Stimulated activated CD4-positive, alpha-beta T cell treated with anti-CD3 and anti-CD28 coated beads, Interleukin-2, amount 100 ng/mL, for 48 hours (primary cell): ENCODE results near the gene CTIF.

Experiments
- DNase-seq, 2 donors: peaks; one replicate each; pipeline ENCODE4 v3.0.0-alpha.2; 2020

Gene CTIF

GRCh38 chr18:48828194-48828545 is 289.3 kb downstream of the CTIF start:
- DNase-seq: no peak

GRCh38 chr18:48828691-48829442 is 290.0 kb downstream of the CTIF start:
- no peak for DNase-seq

GRCh38 chr18:48829443-48830149 is 290.8 kb downstream of the CTIF start:
- no peak for DNase-seq

GRCh38 chr18:48831113-48831759 is 292.4 kb downstream of the CTIF start:
- no peak for DNase-seq

GRCh38 chr18:48831802-48832201 is 293.0 kb downstream of the CTIF start:
- DNase-seq: no peak

DNA sequence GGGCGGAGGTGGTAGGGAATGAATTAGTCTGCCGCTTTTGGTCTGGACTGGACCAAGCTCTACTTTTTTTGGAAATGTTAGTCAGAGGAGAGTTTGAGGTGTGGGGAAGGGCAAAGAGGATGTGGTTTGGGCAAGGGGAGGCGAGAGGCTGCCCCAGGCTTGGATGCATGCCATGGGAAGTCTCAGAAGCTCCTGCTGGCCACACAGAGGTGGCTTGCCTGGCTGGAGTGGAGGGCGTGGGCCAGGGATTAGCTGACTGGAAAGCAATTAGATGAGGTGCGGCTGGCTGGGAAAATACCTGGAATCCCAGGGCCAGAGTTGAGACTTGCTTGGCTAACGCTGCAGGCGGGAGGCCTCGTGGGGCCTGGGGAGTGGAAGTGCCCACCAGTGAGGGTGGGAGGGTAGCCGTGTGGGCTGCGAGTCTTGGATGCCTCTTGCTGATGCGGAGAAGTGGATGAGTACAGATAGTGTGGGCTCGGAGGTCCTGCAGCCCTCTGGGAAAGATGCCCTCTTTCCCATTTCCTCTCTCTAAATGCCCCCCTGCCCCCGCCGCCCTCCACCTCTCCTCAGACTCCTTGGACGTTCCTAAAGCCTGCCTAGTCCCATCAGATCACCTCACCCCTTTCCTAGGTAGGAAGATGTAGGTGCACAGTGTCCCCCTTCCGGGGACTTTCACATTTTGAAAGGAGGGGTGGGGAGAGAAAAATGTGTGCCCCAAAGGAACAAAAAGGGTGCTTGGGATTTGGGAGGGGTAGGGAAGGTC is 294.3 kb downstream of the CTIF start:
- no peak for DNase-seq

DNA sequence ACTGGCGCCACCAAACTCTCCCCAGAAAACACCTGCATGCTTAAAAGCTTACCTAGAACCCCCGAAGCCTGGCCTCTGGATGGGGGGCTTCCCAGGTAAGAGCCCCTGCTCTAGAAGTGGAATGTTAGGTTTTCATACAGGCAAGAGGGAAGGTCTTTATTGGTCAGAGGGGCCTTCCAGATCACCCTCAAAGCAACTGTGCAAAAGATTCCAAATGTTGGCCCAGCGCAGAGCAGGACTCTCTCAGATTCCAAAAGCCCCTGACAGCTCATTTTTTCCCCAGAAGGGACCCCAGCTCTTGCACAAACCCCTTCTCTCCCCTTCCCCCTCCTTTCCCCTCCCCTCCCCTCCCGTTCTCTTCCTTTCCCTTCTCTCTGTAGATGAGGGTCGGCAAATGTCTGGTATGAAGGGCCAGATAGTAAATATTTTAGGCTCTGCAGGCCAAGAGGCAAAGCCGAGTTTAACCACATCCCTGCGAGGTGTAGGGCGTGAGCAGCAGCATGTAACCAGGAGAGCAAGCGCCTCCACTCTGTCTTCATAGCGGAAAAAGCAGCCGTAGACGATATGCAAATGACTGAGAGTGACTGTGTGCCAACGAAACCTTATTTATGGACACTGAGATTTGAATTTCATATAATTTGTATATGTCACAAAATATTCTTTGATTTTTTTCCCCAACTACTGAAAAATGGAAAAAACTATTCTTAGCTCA is 295.0 kb downstream of the CTIF start:
- peak; percentile 45 to 54 for DNase-seq

DNA sequence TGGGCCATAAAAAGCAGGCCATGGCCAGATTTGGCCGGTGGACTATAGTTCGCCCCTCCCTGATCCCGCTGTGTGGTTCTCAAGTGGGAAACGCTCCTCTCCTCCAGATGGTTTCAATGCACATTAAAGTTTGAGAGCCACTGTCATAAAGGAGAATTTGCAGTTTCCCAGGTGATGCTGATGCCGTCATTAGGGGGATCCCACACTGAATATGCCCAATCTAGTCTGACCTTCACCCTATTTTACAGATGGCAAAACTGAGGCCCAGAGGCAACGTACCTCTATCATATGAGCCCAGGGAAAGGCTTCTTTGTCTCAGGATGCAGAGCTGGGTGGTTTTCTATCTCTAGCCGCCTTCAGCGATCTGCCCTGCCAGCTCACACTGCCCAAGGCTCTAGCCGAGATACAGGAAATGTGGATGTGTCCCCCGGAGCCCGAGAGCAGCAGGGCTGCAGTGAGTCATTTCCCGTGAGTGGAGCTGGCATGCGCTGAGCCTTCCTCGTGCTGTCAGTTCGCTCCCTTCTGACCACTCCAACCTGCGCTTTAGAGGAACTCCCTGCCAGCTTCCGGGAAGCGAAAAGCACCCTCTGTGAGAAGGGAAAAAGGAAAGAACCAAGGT is 295.7 kb downstream of the CTIF start:
- peak; percentile 58 to 60 for DNase-seq

DNA sequence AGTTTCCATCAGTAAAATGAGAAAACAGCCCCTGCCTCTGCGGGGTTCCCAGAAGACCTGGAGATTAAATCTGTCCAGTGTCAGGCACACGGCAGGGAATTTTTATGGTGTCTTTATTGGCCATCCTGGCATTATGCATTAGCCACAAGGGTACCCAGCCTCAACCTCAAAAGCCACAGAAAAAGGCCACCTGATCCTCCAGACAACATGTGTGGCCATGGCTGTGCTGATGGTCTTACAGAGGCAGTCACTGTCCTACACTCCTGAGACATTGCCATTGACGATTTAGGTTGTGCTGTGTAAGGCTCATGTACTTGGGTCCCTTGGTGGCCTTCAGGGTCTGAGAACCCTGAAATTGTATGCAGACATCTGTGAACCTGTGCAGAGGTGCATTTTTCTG is 296.3 kb downstream of the CTIF start:
- DNase-seq: no peak

DNA sequence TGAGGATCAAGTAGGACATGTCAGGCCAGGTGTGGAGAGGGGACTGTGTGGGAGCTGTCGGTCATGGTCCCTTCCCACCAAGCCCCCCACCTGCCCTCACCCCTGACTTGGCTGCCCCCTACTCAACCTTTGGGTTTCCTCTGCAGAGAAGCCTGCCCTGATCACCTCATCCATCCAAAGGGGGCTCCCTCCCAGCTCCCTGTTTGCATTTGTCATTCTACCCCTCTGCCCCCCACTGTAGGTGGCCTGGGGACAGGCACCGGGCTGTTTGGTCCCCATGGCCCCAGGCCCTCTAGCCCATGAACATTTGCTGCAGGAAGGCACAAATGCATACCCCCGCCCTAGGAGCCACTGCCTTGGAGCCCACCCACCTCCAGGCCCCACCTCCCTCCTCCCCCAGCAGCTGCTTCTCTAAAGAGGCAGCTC is 296.9 kb downstream of the CTIF start:
- no peak for DNase-seq

DNA sequence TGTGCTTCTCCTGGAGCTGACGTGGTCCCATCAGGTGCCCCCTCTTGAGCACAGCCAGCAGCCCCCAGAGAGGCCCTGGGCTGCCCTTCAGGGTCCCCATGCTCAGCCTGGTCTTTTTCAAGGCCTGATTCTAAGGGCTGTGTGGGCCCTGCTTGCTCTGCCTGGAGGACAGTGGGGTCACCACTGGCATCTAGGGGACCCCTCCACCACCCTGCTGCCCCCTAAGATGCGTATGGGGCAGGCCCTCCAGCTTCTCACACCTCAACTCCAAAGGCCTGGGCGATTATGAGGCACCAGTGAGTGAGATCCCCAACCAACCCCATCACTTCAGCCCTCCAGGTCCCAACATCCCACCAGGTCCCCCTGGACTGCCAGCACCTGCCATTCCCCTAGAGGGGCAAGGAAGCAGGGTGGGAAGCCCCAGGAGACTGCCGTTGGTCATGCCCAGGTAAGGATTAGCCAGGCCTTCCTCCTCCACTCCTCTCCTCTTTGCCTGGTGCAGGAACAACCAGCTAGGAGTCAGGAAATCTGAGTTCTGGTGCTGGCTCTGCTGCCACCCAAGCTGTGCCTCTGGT is 297.5 kb downstream of the CTIF start:
- DNase-seq: no peak

DNA sequence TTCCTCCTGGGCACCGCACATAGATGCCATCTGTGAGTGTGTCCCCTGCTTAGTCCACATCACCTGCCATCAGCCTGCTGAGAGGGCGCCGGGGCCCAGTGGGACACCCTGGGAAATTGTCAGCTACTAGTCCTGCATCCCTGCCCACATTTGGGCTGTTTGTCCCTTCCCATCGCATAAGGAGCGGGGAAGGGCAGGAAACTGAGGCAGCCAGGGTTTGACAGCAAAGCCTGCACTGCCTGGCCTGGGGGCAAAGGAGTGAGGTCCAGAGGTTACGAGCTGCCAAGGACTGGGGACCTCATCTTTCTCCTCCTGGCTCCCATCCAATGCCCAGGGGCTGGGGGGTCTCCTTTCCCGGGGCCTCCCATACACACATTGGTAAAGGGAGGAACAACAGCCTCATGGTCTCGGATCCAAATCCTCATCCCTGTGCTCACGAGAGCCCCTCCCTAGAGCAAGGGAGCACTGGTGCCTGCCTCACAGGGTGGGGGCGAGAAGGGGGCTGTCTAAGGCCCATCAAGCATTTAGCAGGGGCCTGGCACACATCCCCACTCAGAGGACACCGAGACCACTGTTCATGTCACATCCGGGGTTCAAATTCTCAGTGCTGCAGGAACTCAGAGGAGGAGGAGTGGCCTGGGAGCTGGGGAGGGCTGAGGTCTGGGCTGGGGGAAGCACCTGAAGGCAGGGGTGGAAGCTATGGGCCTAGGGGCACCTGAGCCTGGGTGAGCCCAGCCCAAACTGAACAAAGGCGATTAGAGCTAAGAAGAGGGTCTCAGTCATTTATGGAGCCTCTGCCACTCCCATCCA is 298.2 kb downstream of the CTIF start:
- no peak for DNase-seq

DNA sequence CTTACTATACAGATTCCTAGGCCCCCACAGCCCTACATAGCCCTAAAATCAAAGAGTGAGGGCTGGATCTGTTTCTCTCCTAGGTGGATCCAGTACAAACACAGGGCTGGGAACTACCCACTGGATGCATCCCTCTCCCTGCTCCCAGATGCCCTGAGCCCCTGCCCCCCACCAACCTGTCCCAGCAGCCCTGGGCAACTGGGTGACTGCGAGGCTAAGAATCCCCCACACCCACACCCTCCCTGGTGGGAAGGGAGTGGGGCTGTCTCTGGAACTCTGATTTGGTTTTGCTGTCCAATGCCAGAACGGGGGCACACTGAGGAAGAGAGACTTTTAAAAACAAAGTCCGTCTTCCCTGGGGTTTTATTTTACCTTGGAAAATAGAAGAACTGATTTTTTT is 298.8 kb downstream of the CTIF start:
- no peak for DNase-seq

- DNase-seq: no peak
Measured at GRCh38 chr18:48838166-48838775, 299.4 kb downstream of the CTIF start.

DNA sequence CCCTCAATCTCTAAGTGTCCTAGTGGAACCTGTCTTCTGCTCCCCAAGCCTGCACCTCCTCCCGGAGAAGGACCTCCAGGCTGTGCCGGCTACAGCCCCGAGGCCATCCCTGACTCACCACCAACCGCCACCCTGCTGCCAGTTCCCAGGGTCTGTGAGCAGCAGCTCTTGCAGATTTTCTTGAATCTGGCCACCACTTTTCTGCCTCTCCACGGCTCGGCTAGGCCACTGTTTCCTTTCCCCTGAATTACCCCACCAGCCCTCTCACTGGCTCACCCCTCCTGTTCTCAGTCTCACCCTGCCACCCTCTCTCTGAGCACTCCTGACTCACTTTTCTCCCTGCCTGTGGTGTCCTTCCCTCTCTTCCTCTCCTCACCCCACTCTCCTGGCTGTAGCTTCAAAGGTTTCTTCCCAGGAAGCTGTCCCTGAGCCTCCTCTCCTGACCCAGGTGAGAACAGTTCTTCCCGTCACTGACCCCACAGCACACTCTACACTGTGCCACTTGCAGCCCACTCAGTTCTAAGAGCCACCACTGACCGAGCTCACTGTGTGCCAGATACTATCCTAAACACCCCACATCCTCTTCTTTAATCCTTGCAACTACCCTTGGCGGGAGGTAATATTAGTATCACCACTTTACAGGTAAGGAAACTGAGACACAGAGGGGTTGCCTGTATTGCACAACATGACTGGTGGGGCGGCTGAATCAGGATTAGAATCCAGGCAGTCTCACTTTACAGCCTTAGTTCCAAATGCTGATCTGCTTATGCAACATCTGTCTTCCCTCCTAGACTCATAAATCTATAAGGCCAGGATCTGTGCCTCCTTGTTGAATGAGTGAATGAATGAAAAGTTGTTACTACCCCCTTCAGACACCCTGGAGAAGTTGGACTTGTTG is 300.3 kb downstream of the CTIF start:
- no peak for DNase-seq

- DNase-seq: no peak
Measured at GRCh38 chr18:48839819-48840490, 301.1 kb downstream of the CTIF start.

DNA sequence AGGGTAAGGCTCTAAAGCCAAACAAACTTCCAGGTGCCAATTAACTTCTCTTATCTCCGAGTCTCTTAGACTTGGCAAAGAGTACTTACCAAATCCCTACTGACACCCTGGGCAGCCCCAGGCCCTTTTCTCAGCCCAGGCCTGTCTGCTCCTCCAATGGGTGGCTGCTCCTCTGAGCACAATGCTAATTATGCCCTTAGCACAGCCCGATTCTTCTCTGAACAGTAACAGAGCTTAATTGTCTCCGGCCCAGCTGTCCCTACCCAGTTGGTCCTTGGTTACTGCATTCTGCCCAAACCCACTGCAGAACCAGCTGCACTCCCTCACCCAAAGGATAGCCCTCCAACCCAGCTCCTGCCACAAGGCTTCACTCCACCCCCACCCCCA is 301.7 kb downstream of the CTIF start:
- no peak for DNase-seq

DNA sequence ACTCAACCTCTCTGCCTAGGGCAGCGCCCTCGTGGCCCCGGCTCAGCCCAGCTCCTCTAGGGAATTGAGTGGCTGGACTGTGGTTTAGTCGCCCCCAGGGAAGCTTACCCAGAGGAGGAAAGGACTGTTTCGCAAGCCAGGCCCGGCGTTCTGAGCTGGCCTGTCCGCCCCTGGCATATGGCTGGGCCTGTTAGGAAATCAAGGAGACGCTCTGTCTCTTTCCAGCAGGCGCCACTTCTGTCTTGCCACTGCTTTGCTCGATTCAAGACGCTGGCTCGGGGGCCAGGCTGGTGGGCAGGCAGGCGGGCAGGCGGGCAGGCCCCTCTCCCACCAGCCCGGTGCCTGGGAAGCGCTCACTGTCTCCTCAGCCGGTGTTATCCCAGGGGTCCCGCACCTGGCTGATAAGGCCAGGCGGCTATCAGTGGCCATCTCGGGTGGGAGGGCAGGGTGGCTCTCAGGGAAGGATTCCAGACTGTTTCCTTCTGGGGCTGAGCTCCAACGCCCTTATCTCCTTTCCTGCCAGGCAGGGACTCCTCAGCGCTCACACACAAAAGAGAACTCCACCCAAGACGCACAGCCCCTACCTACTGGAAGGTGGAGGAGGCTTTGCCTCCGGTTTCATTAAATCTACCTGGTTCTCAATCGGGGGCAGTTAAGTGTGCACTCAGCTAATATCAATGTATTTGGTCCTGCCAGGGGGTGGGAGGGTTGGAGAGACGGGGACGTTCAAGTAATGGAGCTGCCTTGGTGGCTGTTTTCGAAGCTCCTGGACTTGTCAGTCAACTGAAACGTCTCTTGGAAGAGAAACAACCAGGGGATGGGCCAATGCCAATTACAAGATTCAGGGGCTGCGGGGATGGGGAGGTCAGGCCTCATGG is 302.8 kb downstream of the CTIF start:
- DNase-seq: no peak
